Stimulated activated naive CD8-positive, alpha-beta T cell treated with anti-CD3 and anti-CD28 coated beads, Interleukin-15, Interleukin-2, amounts not matched to agents 100 U/mL and 50 U/mL, for 24 hours (primary cell): Measurements from ENCODE around the gene RNF144B.

Source experiments
- ATAC-seq: fragments of 150-1000 bp; cut with Tn5 transposase; one replicate; pipeline ENCODE4 v1.10.0; 2021
- DNase-seq: peaks from one replicate; pipeline ENCODE4 v3.0.0; 2021

Gene RNF144B

GRCh38 chr6:18510644-18511033, 123.5 kb downstream of the RNF144B start:
- ATAC-seq, result peak; percentile 16

GRCh38 chr6:18511211-18511610, 124.1 kb downstream of the RNF144B start:
- DNase-seq (no peak), ATAC-seq (no peak)

More at GRCh38 chr6:18510644-18511033, 123.5 kb downstream of the RNF144B start:
- no peak for DNase-seq

- no peak for DNase-seq
- peak; percentile 85 for ATAC-seq
Measured at GRCh38 chr6:18513253-18513798, 126.2 kb downstream of the RNF144B start.

- DNase-seq (no peak), ATAC-seq (no peak)
Measured at GRCh38 chr6:18514180-18514579, 127.0 kb downstream of the RNF144B start.

GRCh38 chr6:18515767-18516166, 128.6 kb downstream of the RNF144B start:
- DNase-seq (no peak), ATAC-seq (no peak)
